HG03460 (cell line): ENCODE measurements around the gene TMPRSS12.
"Not testable (repeated sequence)": the region's sequence is repeated elsewhere in the genome, so short reads cannot be mapped to it uniquely, and the experiment has no call there.

Experiments used
- ATAC-seq: cut with Tn5 transposase; IDR thresholded peaks from one replicate; pipeline ENCODE4 v1.9.1; 2021; ENCODE audit not compliant: unreplicated experiment

The TMPRSS12 gene

GRCh38 chr12:50842637-50843493, at the start of gene TMPRSS12:
Gene TMPRSS12, plus strand, starts transcription at chr12:50842926. Its CDS starts 39 bp downstream, at chr12:50842965.
- ATAC-seq = no peak

- no peak for ATAC-seq
Observed at GRCh38 chr12:50799908-50800307, 42.8 kb upstream of the TMPRSS12 start.

GRCh38 chr12:50803230-50803875, 39.4 kb upstream of the TMPRSS12 start:
- ATAC-seq = no peak

- ATAC-seq = no peak
Observed at GRCh38 chr12:50806176-50806575, 36.5 kb upstream of the TMPRSS12 start.

GRCh38 chr12:50809131-50809530, 33.6 kb upstream of the TMPRSS12 start:
- not testable (repeated sequence) for ATAC-seq

- not testable (repeated sequence) for ATAC-seq
Observed at GRCh38 chr12:50814921-50815320, 27.8 kb upstream of the TMPRSS12 start.

- ATAC-seq = no peak
Observed at GRCh38 chr12:50820177-50820576, 22.5 kb upstream of the TMPRSS12 start.

- ATAC-seq = no peak
Observed at GRCh38 chr12:50822082-50822481, 20.6 kb upstream of the TMPRSS12 start.

- not testable (repeated sequence) for ATAC-seq
Observed at GRCh38 chr12:50823724-50824123, 19.0 kb upstream of the TMPRSS12 start.

GRCh38 chr12:50824914-50825313, 17.8 kb upstream of the TMPRSS12 start:
- no peak for ATAC-seq

GRCh38 chr12:50825372-50825838, 17.3 kb upstream of the TMPRSS12 start:
- no peak for ATAC-seq

GRCh38 chr12:50828121-50828520, 14.6 kb upstream of the TMPRSS12 start:
- no peak for ATAC-seq

- ATAC-seq = no peak
Observed at GRCh38 chr12:50828886-50829285, 13.8 kb upstream of the TMPRSS12 start.

- ATAC-seq = not testable (repeated sequence)
Observed at GRCh38 chr12:50833801-50834200, 8.9 kb upstream of the TMPRSS12 start.

- ATAC-seq = no peak
Observed at GRCh38 chr12:50839042-50839441, 3.7 kb upstream of the TMPRSS12 start.

- no peak for ATAC-seq
Observed at GRCh38 chr12:50840809-50841487, 1.8 kb upstream of the TMPRSS12 start.

- ATAC-seq = no peak
Observed at GRCh38 chr12:50841716-50842531, 802 bp upstream of the TMPRSS12 start.

GRCh38 chr12:50845021-50845647, 2.4 kb downstream of the TMPRSS12 start:
- ATAC-seq = no peak

- no peak for ATAC-seq
Observed at GRCh38 chr12:50848963-50849362, 6.2 kb downstream of the TMPRSS12 start.

- not testable (repeated sequence) for ATAC-seq
Observed at GRCh38 chr12:50855218-50855617, 12.5 kb downstream of the TMPRSS12 start.
